ENCODE data around the gene PRSS53.
"Not testable (repeated sequence)": the region's sequence is repeated elsewhere in the genome, so short reads cannot be mapped to it uniquely, and the experiment has no call there.

PRSS53 gene

DNA sequence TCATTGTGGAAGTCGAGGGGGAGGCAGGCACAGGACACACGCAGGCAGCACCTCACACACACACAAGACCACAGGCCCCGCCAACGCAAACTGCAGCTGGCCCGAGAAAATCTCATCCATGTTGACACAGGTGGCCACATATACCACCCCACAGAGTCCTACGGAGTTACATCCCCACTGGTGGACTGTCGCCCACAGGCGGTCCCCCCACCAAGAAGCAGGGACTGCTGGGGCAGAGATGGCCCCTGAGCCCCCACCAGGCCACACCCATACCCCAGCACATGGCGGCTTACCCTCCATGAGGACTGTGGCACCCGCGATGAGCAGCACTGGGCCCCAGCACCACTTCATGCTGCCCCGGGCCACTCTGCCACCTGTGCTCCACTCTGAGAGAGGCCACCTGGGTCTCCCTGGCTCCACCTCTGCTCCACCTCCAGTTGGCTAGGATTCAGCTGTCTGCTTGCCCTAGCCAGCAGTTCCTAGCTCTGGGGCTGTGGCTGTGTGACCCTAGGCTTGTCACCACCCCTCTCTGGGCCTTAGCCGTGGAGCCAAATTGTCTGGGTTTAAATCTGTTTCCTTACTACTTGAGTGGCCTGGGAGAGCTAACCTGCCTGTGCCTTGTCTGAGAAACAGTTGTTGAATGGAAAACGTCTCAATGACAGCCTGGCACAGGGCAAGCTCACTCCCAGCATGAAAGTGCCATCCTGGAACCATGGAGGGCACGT is at the start of gene PRSS53:
Gene PRSS53 (minus strand): TSS at position 485 of the 725 bp plus-strand sequence. CDS start 134 bp downstream, at position 351.
- no peak for DNase-seq (ENCODE audit: low read depth, low spot score)

DNA sequence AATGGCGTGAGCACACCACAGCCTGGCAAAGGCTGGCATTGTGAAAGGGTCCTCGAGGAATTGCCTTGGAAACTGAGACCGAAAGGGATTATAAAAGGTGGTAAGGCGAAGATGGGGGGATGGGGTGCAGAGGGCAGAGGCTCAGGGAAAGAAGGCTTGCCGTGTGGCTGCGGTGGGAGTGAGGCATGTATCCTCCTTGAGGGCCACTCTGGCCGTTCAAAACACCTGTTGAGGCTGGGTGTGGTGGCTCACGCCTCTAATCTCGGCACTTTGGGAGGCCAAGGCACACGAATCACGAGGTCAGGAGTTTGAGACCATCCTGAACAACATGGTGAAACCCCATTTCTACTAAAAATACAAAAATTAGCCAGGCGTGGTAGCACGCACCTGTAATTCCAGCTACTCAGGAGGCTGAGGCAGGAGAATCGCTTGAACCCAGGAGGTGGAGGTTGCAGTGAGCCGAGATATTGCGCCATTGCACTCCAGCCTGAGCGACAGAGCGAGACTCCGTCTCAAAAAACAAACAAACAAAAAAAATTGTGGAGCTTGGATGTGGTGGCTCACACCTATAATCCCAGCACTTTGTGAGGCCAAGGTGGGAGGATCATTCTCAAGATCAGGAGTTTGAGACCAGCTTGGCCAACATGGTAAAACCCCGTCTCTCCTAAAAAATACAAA is 48.2 kb upstream of the PRSS53 start:
- DNase-seq (ENCODE audit: low read depth, low spot score) = not testable (repeated sequence)

DNA sequence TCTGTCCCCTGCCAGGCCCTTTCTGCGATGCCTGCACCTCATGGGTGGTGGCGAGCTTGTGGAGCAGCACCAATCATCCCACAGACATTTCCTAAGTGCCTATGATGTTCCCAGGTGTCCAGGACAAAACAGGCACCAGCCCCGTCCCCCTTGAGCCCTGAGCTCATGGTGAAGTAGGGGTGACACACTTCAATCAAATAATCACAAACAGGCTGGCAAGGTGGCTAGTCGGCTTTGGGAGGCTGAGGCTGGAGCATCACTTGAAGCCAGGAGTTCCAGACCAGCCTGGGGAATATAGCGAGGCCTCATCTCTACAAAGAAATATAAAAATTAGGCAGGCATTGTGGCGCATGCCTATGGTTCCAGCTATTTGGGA is 47.5 kb upstream of the PRSS53 start:
- DNase-seq (ENCODE audit: low read depth, low spot score) = no peak

DNA sequence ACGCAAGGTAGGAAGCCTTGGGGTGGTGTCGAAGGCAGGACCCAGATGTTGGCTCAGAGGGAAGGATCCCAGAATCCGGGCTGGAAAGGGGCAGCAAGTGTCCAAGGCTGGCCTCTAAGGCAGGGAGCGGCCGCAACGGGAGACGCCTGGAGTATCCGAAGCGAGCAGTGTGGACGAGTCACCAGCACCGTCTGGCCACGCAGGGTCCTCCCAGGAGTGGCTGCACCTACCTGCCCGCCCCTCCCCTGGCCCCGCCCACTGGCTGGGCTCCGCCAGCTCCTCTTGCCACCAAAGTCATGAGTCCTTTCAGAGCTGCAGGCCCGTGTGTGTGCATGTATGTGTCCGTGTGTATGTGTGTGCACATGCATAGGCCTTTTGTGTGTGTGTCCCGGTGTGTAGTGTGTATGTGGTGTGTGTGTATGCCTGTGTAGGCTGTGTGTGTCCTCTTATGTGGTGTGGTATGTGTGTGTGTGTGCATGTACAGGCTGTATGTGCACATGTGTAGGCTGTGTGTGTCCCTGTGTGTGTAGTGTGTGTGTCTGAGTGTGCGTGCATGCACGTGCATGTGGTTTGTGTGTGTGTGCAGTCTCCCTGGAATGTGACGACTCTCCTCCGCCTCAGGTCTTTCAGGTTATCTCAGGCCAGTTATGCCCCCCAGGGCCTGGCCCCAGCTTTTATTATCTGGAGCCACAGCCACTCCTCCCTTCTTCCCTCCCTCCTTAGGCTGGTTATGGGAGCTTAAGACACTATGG is 47.0 kb upstream of the PRSS53 start, which contains the start of gene PRSS8:
Gene PRSS8 (minus strand): TSS at position 193 of the 752 bp plus-strand sequence. CDS start 229 bp downstream, outside the sequence.
- DNase-seq (ENCODE audit: low read depth, low spot score) = peak; percentile 75

DNA sequence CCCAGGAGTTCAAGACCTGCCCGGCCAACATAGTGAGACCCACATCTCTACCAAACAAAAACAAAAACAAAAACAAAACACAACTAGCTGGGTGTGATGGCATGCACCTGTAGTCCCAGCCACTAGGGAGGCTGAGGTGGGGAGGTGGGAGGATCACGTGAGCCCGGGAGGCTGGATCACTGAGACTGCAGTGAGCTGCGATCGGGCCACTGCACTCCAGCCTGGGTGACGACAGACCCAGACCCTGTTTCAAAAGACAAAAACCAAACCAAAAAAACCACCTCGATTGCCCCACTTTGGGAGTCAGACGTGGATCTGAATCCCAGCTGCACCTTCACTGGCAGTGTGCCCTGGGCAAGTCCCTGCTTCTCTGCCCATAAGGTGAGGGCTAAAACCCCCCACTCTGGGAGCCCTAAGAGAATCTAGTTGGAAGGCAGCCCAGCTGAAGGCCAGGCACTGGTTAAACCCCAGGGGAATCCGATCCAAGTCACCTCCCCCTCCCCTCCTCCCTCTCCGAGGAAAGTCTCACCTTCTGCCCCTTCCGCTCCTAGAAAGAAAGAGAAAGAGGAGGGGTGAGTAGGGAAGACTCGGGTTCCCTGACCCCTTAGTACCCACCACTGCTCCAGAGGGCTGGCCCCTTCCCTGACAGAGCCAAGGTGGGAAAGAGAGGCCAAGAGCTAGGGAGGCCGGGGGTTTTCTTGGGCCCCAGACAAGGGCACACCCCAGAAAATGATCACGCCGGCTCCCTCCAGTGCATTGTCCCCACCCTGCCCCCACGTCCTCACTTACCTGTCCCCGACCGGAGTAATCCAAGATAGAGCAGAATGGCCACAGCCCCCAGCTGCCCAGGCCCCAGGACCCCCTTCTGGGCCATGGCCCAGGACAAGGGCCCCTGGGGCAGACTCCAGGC is 46.1 kb upstream of the PRSS53 start:
- DNase-seq (ENCODE audit: low read depth, low spot score) = peak; percentile 85

DNA sequence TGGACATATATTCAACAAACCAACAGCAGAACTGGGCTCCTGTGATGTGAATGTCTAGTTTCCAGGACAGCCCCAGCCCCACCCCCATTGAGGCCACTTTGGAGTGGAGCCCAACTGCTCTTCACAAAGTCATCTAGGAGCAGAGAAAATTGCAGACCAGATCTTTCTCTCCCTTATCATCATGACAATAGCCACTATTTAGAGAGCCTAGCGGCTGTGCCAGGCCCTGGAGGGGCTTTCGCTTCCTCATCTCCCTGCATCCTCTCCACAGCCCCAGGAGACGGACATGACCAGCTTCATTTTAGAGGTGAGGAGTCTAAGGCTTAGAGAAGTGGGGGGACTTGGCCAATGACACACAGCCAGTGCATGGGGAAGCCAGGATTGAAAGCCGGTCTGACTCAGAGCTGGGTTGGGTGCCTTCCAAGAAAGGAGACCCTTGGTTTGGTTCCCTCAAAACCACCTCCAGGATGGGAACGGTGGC is 45.4 kb upstream of the PRSS53 start:
- DNase-seq (ENCODE audit: low read depth, low spot score) = peak; percentile 82

DNA sequence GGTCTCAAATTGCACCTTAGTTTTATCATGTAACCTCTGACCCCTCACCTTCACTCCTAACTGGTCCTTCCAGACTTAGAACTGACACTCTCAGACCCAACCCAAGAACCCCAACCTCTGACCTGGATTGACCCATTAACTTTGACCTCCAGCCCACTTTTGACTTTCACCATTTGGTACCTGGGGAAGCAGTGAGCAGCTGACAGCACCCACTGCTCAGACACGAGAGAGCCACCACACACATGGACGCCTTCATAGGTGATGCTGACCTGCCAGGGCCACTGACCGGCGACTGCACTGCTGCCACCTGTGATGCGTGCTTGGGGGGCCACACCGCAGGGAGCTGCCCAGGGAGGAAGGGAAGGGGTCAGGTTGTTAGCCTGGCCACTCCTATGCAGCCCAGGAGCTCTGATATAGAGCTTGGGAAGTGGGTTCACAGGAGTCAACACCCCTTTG is 44.3 kb upstream of the PRSS53 start:
- DNase-seq (ENCODE audit: low read depth, low spot score) = no peak

DNA sequence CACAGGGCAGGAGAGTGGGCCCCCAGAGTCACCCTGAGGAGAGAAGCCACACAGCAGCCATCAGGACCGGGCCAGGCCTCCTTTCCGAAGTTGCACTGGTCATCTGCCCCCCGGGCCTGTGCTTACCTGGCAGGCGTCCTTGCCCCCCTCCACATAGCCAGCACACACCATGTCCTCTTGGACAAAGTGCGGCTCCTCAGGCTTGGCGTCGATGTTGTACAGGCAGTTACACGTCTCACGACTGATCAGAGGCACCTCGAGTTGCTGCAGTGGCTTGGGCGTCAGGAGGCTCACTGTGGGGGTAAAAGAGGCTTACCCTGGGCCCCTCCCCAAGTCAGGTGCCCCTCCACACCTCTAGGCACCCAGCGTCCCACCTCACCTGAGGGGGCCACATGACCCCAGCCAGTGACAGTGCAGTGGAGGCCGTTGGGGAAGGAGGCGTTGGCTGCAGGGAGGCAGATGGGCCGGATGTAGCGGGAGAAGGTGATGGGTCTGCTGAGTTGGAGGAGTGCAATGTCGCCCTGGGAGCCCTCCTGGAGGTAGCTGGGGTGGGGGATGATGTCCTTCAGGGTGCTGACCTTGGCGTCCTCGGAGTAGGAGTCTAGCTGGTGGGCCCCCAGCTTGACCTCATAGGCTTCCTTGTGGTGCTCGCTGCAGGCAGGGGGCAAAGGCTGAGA is 43.7 kb upstream of the PRSS53 start:
- no peak for DNase-seq (ENCODE audit: low read depth, low spot score)

DNA sequence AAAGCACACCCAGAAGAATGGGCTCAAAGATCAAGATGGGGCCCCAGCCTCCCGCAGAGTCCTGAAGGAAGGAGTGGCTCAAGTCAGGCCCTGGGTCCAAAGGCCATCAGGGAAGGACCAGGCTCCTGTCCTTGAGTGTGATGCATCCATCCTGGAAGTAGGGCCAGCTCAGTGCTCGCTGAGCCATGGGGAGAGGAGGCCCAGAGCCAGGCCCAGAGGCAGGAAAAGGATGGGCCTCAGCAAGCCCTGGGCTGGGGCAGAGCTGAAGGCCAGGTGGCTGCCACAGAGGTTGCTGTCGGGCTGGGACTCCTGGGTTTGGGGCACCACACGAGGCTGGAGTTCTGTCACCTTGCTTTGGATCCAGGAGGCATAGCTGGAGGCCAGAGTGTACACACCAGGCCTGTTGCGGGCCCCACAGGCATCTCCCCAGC is 43.1 kb upstream of the PRSS53 start:
- DNase-seq (ENCODE audit: low read depth, low spot score) = no peak

DNA sequence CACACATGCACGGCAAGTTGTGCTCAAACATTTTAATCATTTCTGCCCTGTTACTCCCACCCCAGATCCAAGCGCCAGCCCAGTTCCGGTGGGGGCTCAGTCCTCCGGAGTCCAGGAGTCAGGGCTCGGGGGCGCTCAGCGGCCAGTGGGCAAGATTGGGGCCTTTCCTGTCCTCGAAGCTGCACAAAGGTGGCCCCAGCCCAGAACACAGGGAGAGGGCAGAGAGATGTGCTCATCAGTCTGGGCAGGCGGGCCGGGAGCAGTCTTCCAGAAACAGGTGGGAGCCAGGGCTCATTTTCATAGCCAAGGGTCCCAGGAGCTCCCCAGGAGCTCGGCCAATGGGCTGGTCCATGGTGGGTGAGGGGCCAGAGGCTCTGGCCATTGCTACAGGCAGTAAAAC is 42.7 kb upstream of the PRSS53 start:
- DNase-seq (ENCODE audit: low read depth, low spot score) = no peak

DNA sequence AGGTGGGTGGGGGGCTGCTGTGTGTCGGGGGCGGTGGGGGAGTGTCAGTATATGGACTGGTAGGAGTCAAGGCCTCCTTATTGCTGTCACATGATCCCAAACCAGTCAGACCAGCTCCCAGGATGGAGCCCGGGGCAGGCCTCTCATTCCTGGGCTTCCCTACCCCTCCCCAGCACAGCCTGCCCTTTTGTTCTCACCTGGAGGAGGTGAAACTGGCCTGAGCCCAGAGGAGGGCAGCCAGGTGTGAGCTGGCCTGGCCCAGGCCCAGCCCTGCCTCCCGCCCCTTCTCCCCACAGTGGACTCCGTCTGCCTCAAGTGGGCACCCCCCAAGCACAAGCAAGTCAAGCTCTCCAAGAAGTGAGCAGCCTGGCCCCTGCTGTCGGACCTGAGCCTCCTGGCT is 42.2 kb upstream of the PRSS53 start:
- DNase-seq (ENCODE audit: low read depth, low spot score) = peak; percentile 94

DNA sequence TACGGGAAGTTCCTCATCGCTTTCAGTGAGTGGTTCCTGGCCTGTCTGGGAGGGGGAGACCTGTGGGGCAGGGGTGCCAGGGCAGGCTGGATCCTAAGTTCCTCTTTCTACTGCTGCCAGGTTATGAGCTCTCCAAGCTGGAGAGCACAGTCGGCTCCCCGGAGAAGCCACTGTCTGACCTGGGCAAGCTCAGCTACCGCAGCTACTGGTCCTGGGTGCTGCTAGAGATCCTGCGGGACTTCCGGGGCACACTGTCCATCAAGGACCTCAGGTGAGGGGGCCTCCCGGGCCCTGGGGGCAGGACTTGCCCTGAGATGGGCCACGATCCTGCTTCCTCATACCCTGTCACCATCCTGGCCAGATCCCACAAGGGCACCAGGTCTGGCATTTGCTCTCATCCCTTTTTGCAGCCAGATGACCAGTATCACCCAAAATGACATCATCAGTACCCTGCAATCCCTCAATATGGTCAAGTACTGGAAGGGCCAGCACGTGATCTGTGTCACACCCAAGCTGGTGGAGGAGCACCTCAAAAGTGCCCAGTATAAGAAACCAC is 41.7 kb upstream of the PRSS53 start:
- DNase-seq (ENCODE audit: low read depth, low spot score) = no peak

DNA sequence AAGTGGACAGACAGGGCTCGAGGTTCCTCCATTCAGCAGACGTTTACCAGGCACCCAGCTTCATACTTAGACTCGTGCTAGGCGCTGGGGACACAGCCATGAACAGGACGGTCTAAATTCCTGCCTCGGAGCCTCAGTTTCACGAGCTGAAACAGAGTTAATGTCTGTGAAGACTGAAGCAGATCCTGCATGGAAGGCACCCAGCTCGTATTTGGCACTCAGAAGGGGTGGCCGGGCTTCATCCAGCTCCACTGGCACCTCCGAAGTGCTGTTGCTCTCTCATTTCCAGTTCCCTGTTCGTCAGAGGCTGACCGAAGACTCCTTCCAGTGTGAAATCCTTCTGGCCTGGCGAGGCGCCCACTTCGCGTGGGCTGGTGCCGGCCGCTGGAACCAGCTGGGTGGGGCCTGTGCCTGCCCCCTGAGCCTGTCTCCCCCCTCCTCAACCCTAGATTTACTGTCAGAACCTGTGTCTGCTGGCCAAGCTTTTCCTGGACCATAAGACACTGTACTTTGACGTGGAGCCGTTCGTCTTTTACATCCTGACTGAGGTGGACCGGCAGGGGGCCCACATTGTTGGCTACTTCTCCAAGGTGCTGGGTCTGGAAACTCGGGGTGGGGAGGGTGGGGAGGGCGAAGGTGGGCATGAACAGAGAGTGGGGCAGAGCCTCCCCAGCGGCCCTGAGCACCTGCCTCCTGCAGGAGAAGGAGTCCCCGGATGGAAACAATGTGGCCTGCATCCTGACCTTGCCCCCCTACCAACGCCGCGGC is 41.0 kb upstream of the PRSS53 start:
- DNase-seq (ENCODE audit: low read depth, low spot score) = no peak

DNA sequence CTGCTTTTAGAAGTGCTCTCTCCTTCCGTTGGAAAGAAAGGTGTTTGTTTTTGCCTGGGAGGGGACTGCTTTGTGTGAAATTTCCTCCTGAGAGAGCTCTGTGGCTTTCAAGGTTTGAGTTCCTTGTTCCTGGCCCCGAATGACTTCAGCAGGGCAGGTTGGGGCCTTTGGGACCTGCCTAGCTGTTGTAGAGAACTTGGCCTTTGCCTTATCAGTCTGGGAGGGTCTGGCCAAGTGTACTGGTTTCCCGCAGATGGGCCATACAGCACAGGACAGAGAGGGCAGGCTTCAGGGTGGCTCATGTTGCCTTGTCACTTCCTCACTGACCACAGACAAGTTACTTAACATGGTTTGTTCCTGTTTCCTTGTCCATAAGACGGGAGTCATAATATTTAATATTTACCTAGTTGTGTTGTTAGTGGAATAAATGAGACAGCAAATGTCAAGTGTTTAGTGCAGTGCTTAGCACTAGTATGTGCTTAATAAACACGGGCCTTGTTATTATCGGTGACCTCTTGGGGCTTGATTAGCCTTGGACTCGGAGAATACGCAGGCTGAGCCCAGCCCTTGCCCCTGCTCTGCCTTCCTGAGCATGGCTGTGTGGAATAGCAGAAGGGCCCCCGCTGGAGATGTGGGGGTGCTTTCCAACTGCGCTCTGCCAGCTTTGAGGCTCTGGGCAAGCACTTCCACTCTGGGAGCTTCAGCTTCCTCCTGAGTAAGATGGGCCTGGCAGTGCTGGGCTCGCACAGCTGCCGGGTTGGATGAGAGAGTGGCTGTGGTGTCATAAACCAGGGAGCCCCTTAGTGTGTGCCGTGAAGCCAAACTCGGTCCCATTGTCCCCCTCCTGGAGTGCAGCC is 40.2 kb upstream of the PRSS53 start:
- DNase-seq (ENCODE audit: low read depth, low spot score) = no peak

DNA sequence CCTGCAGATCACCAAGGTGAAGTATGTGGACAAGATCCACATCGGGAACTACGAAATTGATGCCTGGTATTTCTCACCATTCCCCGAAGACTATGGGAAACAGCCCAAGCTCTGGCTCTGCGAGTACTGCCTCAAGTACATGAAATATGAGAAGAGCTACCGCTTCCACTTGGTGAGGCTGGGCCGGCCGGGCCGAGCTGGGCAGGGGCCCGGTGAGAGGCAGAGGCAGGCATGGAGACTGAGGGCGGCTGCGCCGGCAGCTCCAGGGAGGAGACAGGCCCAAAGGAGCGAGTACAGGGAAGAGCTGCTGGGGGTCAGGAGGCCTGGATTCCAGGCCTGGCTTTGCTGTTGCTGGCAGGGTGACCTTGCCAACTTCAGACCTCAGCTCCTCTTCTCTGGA is 38.4 kb upstream of the PRSS53 start:
- no peak for DNase-seq (ENCODE audit: low read depth, low spot score)

DNA sequence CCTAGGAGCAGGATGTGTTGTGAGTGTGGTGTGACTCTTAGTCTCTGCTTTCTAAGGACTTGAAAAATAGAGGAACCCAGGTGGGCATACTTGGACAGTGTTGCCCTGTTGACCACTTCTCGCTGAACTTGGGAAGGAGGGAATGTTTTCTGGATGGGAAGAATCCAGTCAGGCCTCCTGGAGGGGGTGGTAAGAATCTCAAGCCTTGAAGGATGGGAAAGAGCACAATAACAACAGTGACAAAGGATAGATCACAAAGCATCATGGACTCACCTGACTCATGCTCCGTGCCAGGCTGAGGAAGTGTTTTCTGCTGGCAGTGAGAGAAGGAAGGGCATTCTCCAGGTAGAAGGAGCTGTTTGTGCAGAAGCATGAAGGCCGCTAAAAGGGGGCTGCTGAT is 37.1 kb upstream of the PRSS53 start:
- DNase-seq (ENCODE audit: low read depth, low spot score) = no peak

DNA sequence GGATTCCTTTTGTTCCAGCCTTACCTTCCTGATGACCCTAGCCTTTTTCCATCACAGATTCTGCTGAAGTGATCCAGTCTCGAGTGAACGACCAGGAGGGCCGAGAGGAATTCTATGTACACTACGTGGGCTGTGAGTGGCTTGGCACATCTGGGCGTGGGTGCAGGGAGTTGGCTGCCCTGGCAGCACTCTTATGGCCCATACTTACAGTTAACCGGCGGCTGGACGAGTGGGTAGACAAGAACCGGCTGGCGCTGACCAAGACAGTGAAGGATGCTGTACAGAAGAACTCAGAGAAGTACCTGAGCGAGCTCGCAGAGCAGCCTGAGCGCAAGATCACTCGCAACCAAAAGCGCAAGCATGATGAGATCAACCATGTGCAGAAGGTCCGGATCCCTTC is 31.4 kb upstream of the PRSS53 start:
- DNase-seq (ENCODE audit: low read depth, low spot score) = no peak

Measured in ELF-1 (cell line).